H1 (cell line): ENCODE data around the gene EXOSC1. TPM values are rescaled to one million over a fixed set of nuclear protein-coding genes. Genes with fewer than 3 reads are reported as not detected.

ENCODE experiments used
- EZH2 ChIP-seq: fragments of 200-600 bp; sonication (generic); IDR thresholded peaks from 2 replicates; pipeline ENCODE4 v1.7.1; 2012; ENCODE audit warnings: low read depth, mild to moderate bottlenecking, moderate library complexity, low read length, inconsistent platforms; ENCODE audit not compliant: severe bottlenecking
- GTF2F1 ChIP-seq: IDR thresholded peaks from 2 replicates; pipeline ENCODE4 v1.6.1; 2012; ENCODE audit warnings: low read depth, low read length, improper control_type of control experiment, borderline replicate concordance
- RXRA ChIP-seq: IDR thresholded peaks from 2 replicates; pipeline ENCODE4 v1.6.1; 2011; ENCODE audit warnings: low read depth, mild to moderate bottlenecking, low read length, moderate library complexity; ENCODE audit not compliant: insufficient read depth
- SP4 ChIP-seq: IDR thresholded peaks from 2 replicates; pipeline ENCODE4 v1.6.1; 2012; ENCODE audit warnings: low read length, inconsistent platforms
- polyA plus RNA-seq, 7 experiments: library from polyadenylated mRNA; depleted of rRNA in 3 of 7; stranded (reverse) in 5 of 7; unstranded in 2 of 7; fragments of >200 nt in 5 of 7; fragments of 200-250 nt in 2 of 7; gene quantifications; 1 replicate in 5 of 7; 2 replicates in 1 of 7; 4 replicates in 1 of 7; pipeline versions ENCODE4 v1.2.1 to v1.2.3, GENCODE V29; 2011 to 2013; ENCODE audit warnings: missing spikeins in 2 of 7, mixed read lengths in 2 of 7
- total RNA-seq: library from RNA; stranded (reverse); fragmentation: NEBNext Ultra II Directional; extraction: Animal tissue kit (Norgen Biotek cat#: 25700); gene quantifications from 2 replicates; pipeline ENCODE4 v1.2.1, GENCODE V29; 2021
- TF ChIP-seq, protein P1 (sequence below): IDR thresholded peaks from 2 replicates; pipeline ENCODE4 v1.6.1; 2011; ENCODE audit warnings: low read depth, mild to moderate bottlenecking, low read length; ENCODE audit not compliant: insufficient read depth

The EXOSC1 gene
- total and polyA plus RNA-seq, 2 of the 8 experiments (the other 6 are each of a cell fraction or from before 2014, with no cell fraction given): 52.1 to 68.1 TPM

DNA sequence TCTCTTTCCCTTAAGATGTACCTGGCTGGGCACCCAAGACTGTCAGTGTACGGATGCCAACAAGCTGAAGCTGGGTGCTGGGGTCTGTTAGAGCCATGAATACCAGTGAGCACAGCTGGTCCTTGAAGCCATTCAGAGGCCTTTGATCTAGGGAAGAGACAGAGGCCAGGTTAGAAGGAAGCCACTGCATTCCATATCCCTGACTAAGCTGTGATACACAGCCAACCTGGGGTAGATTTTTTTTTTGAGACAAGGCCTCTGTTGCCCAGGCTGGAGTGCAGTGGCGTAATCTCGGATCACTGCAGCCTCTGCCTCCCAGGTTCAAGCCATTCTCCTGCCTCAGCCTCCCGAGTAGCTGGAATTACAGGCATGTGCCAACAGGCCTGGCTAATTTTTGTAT is 20.9 kb upstream of the EXOSC1 start (continued):
- no peak for TF ChIP-seq RXRA
- TF ChIP-seq, protein P1, sequence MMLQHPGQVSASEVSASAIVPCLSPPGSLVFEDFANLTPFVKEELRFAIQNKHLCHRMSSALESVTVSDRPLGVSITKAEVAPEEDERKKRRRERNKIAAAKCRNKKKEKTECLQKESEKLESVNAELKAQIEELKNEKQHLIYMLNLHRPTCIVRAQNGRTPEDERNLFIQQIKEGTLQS: no peak
- no peak for TF ChIP-seq SP4
- TF ChIP-seq EZH2: no peak
- no peak for TF ChIP-seq GTF2F1
